Mucosa of rectum (tissue), 2 donors: ENCODE results near the gene ZNF624.
"Not testable (repeated sequence)": the region's sequence is repeated elsewhere in the genome, so short reads cannot be mapped to it uniquely, and the experiment has no call there.

Source experiments
- H3K27ac ChIP-seq, 2 donors: one replicate each; pipeline ENCODE4 v1.7.0; 2013; ENCODE audit warnings: inconsistent platforms in 2 of 2, low read depth in 2 of 2, low read length in 2 of 2
- H3K27me3 ChIP-seq, 2 donors: one replicate each; pipeline ENCODE4 v1.7.0; 2013; ENCODE audit warnings: low read length in 2 of 2; ENCODE audit not compliant: control insufficient read depth in 2 of 2, insufficient read depth in 2 of 2
- H3K36me3 ChIP-seq, 2 donors: one replicate each; pipeline ENCODE4 v1.7.0; 2013; ENCODE audit warnings: low read length in 2 of 2; ENCODE audit not compliant: control insufficient read depth in 2 of 2, insufficient read depth in 2 of 2
- H3K4me1 ChIP-seq, 2 donors: one replicate each; pipeline ENCODE4 v1.7.0; 2013; ENCODE audit warnings: low read length in 2 of 2, mild to moderate bottlenecking in 1 of 2; ENCODE audit not compliant: control insufficient read depth in 2 of 2, insufficient read depth in 2 of 2
- H3K4me3 ChIP-seq, 2 donors: one replicate each; pipeline ENCODE4 v1.7.0; 2013; ENCODE audit warnings: low read length in 2 of 2
- H3K9ac ChIP-seq, 2 donors: one replicate each; pipeline ENCODE4 v1.7.0; 2013; ENCODE audit warnings: low read length in 2 of 2, low read depth in 1 of 2, mild to moderate bottlenecking in 1 of 2
- H3K9me3 ChIP-seq, 2 donors: one replicate each; pipeline ENCODE4 v1.7.0; 2013; ENCODE audit warnings: low read length in 2 of 2; ENCODE audit not compliant: control insufficient read depth in 2 of 2
- donor health status: healthy.
- donor health status: Normal muscosa, but diverticular disease.

ZNF624 gene

GRCh38 chr17:16653367-16654041, at the start of gene ZNF624:
Gene ZNF624, minus strand, starts transcription at chr17:16653850.
- Histone ChIP-seq H3K9me3 (no peaks in the 10 kb centered on the region), H3K9ac (peak within 1 kb of the TSS; percentile 82 to 89), H3K4me1 (peaks cover 5 to 9% of the 10 kb centered on the region in 2 donors), H3K27ac (peak within 1 kb of the TSS; percentile 87 to 90), H3K36me3 (no peaks in the 10 kb centered on the region), H3K4me3 (peak within 1 kb of the TSS; percentile 85 to 87), H3K27me3 (no peaks in the 10 kb centered on the region)

GRCh38 chr17:16697603-16698002, 44.0 kb upstream of the ZNF624 start:
- H3K36me3 ChIP-seq, H3K27me3 ChIP-seq, H3K27ac ChIP-seq, H3K4me3 ChIP-seq, H3K9ac ChIP-seq, H3K9me3 ChIP-seq, H3K4me1 ChIP-seq: not testable (repeated sequence)

DNA sequence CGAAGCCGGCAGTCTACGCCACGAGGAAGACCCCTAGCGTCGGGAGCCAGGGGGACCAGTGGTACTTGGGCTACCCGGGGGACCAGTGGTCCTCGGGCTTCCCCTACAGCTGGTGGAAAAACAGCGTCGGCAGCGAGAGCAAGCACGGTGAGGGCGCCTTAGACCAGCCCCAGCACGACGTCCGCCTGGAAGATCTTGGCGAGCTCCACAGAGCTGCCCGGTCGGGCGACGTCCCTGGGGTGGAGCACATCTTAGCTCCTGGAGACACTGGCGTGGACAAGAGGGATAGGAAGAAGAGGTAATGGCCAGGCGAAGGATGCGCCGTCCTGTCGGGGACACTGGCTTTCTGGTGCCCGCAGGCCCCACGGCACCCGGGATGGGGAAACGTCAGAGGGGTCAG, 36.8 kb upstream of the ZNF624 start:
- not testable (repeated sequence) for H3K9ac ChIP-seq, H3K27me3 ChIP-seq, H3K27ac ChIP-seq, H3K36me3 ChIP-seq, H3K4me1 ChIP-seq, H3K4me3 ChIP-seq, H3K9me3 ChIP-seq

DNA sequence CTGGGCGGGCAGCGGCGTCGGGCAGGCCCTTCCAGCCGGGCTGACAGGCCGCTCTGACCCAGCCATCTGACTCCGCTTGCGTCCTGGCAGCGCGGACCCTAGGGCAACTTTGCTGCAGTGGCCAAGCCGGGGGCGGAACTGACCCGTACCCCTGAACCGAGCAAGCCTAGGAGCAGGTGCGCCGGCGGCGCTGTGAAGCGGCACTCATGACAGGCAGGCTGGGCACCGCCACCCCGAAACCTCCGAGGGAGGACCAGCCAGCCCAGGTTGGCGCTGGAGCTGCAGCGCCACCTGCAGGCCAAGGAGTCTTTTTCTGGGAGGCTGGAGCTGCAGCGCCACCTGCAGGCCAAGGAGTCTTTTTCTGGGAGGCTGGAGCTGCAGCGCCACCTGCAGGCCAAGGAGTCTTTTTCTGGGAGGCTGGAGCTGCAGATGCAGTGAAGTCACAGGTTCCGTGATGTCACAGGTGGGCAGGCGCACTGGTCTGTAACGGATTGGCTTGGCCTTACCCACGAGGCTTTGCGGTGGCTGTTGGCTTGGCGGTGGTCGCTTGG, 36.2 kb upstream of the ZNF624 start, which contains the start of gene CCDC144A:
TSS of gene CCDC144A (plus strand) at position 511 of the 551 bp plus-strand sequence. CDS start 160 bp downstream, outside the sequence.
- not testable (repeated sequence) for H3K4me3 ChIP-seq, H3K27ac ChIP-seq, H3K36me3 ChIP-seq, H3K9ac ChIP-seq, H3K9me3 ChIP-seq, H3K27me3 ChIP-seq, H3K4me1 ChIP-seq

GRCh38 chr17:16687151-16687550, 33.5 kb upstream of the ZNF624 start:
- not testable (repeated sequence) for H3K4me1 ChIP-seq, H3K27ac ChIP-seq, H3K36me3 ChIP-seq, H3K4me3 ChIP-seq, H3K9ac ChIP-seq, H3K9me3 ChIP-seq, H3K27me3 ChIP-seq

- not testable (repeated sequence) for H3K9me3 ChIP-seq, H3K9ac ChIP-seq, H3K4me3 ChIP-seq, H3K36me3 ChIP-seq, H3K27me3 ChIP-seq, H3K4me1 ChIP-seq, H3K27ac ChIP-seq
Measured at GRCh38 chr17:16686019-16686418, 32.4 kb upstream of the ZNF624 start.

GRCh38 chr17:16683290-16684138, 29.9 kb upstream of the ZNF624 start:
- not testable (repeated sequence) for H3K27me3 ChIP-seq, H3K9ac ChIP-seq, H3K27ac ChIP-seq, H3K36me3 ChIP-seq, H3K4me1 ChIP-seq, H3K9me3 ChIP-seq, H3K4me3 ChIP-seq

DNA sequence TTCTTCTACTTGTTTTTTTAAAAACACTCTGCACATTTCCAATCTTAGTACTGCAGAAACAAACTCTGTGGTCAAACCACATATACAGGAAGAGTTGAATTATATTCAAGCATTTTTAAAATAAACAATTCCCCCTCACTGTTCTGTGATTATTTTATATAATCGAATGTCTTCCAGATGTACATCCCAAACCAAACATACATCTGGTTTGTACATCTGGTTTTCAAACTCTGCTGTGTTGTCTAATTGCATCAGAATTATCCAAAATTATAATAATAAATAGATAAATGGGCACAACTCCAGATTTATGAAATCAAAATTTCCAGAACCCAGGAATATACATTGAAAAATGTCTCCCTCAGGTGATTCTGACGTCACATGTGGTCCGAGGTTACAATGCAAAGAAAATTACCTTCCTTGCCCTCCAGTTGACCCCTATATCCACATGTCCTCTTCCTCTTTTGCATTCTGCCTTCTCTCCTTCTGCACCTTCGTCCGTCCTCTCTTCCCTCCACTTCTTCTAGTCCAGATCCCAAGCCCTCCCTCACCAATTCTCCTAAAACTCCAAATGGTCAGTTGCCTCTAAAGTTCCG, 23.1 kb upstream of the ZNF624 start:
- Histone ChIP-seq H3K9ac (no peak overlapping the region), H3K36me3 (no peaks in the 10 kb centered on the region), H3K4me3 (no peak overlapping the region), H3K4me1 (no peaks in the 10 kb centered on the region), H3K9me3 (no peaks in the 10 kb centered on the region), H3K27me3 (no peaks in the 10 kb centered on the region), H3K27ac (no peak overlapping the region)

DNA sequence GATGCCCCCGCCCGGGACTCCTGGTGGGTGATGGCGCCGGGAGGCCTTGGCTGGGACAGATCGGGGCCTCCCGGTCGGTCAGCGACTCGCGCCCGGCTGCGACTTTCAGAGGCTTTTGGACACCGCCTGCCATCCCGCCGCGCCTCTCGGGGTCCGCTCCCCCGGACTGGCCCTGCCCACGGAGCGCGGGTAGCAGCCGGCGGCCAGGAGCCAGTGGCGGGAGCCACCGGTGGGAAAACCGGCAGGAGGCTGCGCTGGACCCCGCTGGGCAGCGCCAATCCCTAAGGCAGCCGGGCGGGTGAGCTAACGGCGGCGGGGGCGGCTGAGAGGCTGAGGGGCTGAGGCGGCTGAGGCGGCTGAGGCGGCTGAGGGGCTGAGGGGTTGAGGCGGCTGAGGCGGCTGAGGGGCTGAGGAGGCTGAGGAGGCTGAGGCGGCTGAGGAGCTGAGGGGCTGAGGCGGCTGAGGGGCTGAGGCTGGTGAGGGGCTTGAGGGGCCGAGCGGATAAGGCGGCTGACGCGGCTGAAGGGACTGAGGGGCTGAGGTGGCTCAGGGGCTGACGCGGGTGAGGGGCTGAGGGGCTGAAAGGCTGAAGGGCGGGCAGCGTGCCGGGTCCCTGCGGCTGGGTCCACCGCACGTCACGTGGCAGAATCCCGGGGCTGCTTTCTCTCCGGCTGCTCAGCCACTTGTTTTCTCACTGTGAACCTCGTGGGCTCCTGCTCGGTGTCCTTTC, 13.4 kb upstream of the ZNF624 start:
- H3K4me1 ChIP-seq, H3K4me3 ChIP-seq, H3K27ac ChIP-seq, H3K9me3 ChIP-seq, H3K9ac ChIP-seq, H3K36me3 ChIP-seq: not testable (repeated sequence)
- peaks cover 6 to 12% of the 10 kb centered on the region in 2 donors for H3K27me3 ChIP-seq
